Islet precursor cell (in vitro differentiated cells): ENCODE measurements around the gene DOCK9.

Source experiments
- DNase-seq: peaks from one replicate; pipeline ENCODE4 v3.0.0-alpha.2; 2018

DOCK9 gene

GRCh38 chr13:98791611-98792010, 186.3 kb downstream of the DOCK9 start:
- peak; percentile 21 for DNase-seq

- peak; percentile 45 for DNase-seq
These were observed 189.9 kb downstream of the DOCK9 start for GRCh38 chr13:98787996-98788395.

DNA sequence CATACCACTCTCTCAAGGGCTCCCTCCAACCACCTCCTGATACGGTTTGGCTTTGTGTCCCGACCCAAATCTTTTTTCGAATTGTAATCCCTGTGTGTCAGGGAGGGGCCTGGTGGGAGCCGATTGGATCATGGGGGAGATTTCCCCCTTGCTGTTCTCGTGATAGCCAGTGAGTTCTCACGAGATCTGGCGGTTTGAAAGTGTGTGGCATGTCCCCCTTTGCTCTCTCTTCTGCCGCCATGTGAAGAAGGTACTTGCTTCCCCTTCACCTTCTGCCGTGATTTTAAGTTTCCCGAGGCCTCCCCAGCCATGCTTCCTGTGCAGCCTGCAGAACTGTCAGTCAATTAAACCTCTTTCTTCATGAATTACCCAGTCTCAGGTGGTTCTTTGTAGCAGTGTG, 190.7 kb downstream of the DOCK9 start:
- peak; percentile 44 for DNase-seq

DNA sequence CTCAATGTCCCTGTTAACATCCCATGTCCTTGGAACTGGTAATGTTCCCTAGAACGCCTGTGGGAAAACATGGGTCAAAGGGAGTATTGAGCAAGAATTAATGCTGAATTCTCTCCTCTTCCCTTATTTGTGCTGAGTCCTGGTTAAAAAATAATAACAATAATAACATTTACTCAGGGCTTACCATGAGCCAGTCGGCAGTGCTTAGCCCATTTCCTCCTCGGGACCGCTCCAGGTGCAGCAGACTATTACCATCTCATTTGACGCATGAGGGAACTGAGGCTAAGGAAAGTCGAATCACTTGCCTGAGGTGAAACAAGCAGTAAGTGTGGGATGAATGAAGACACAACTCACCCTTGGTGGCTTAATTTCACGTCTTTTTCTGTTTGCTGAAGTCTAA, 191.8 kb downstream of the DOCK9 start:
- peak; percentile 32 for DNase-seq

DNA sequence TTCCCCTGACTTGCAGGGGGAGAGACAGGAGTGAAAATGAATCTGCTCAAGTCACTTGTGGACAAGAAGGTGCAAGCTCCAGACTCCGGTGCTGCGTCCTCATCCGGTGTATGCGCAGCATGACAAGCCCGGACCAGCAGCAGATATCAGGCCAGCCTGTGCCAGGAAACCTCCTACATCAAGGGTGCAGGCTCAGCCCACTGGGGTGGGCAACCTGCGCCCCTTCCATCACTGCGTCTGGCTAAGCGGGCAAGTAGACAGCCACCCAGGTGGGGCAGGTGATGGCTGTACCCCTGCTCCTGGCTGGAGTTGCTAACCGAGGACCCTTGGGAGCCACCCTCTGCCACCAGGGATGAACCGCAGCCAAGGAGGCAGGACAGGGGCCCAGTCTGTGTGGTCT, 192.5 kb downstream of the DOCK9 start:
- peak; percentile 44 for DNase-seq

DNA sequence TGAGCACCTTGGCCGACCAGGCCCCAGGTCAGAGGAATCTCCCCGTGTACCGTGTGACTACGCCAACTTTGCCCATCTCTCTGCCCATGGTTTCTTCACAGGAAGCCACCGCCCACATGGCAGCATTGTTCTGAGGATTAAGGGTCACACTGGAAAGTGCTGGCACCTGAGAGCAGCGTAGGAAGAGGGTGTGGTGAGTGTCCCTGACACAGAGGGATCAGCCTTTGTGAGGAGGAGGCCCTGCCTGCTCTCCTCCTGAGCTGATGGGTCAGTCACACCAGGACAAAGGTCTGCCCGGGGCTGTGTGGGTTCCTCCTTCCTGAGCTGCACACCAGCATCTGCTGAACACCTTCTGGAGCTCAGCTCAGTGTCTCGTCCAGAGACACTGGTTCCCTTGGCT, 193.2 kb downstream of the DOCK9 start:
- peak; percentile 51 for DNase-seq

DNA sequence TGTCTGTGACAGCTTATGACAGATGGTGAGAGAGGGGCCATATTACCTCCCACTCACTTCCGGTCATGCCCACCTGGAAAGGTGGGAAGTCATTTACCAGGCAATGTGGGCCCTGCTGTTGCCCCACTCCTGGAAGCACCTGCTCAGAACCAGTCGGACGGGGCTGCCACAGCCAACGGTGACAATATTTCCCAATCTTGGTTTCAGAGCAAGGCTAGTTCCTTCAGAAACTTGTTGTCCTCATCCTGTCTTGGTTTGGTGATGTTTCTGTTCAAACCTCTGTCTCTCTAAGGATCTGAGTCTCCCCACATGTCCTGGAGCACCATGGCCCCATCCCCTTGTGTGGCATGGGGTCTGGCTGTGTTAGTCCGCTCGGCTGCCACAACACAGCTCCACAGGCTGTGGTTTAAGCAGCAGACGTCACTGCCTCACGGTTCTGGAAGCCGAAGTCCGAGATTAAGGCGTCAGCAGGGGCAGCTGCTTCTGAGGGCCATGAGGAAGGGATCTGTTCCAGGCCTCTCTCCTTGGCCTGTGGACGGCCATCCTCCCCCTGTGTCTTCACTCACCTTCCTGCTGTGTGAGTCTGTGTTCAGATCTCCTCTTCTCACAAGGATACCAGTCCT, 193.9 kb downstream of the DOCK9 start:
- peak; percentile 42 for DNase-seq

GRCh38 chr13:98782654-98783053, 195.2 kb downstream of the DOCK9 start:
- DNase-seq, result peak; percentile 24

GRCh38 chr13:98781905-98782304, 196.0 kb downstream of the DOCK9 start:
- peak; percentile 29 for DNase-seq

GRCh38 chr13:98781470-98781869, 196.4 kb downstream of the DOCK9 start:
- DNase-seq, result peak; percentile 48

DNA sequence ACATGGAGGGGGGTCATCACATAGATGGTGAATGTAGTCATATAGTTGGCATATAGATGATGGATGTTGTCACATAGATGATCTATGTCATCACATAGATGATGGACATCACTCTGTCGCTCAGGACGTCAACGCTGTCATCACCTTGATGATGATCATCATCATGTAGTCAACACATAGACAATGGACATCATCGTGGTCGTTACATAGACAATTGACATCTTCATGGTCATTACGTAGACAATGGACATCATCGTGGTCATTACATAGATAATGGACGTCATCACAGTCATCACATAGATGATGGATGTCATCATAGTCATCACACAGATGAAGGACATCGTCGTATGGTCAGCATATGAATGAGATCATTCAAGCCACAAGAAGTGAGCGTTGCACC, 196.8 kb downstream of the DOCK9 start:
- no peak for DNase-seq

DNA sequence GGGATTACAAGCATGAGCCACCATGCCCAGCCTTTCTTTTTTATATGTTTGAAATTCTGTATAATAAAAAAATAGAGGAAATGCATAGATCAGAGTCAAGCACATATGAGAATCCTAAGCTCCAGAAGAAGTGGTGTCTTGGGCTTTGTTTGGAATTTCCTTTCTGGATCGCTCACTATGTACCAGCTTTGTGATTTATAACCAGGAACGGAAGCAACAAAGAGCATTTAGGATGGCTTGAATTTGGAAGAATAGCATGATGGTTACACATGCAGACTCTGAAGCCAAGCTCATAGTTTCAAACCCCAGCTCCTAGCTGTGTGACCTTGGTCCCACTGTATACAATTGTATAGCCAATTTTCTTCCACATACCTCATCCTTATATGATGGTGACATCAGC, 197.4 kb downstream of the DOCK9 start:
- DNase-seq, result no peak

GRCh38 chr13:98779695-98780094, 198.2 kb downstream of the DOCK9 start:
- DNase-seq, result no peak

GRCh38 chr13:98778749-98779148, 199.1 kb downstream of the DOCK9 start:
- no peak for DNase-seq

GRCh38 chr13:98776644-98777043, 201.2 kb downstream of the DOCK9 start:
- no peak for DNase-seq

- DNase-seq, result peak; percentile 88
These were observed 201.8 kb downstream of the DOCK9 start for GRCh38 chr13:98775844-98776598.

GRCh38 chr13:98775386-98775785, 202.5 kb downstream of the DOCK9 start:
- DNase-seq, result no peak

GRCh38 chr13:98774776-98775175, 203.1 kb downstream of the DOCK9 start:
- DNase-seq, result no peak

DNA sequence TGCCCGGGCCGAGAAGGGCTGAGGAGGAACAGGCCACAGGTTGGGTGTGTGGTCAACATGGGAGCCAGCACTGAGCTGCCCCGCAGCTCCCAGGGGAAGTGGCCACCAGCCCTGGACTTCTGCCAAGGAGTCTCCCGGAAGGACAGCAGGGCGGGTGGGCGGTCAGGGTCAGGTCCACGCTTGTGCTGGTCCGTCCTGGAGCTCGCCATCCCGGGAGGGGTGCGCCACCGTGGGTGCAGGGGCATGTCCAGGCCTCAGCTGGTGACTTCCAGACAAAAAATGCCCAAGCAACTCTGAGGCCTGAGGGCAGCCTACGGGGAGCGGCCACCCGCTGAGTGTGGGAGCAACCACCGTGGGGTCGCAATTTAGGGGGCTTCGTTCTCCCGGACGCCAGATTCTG, 203.9 kb downstream of the DOCK9 start:
- DNase-seq, result no peak

DNA sequence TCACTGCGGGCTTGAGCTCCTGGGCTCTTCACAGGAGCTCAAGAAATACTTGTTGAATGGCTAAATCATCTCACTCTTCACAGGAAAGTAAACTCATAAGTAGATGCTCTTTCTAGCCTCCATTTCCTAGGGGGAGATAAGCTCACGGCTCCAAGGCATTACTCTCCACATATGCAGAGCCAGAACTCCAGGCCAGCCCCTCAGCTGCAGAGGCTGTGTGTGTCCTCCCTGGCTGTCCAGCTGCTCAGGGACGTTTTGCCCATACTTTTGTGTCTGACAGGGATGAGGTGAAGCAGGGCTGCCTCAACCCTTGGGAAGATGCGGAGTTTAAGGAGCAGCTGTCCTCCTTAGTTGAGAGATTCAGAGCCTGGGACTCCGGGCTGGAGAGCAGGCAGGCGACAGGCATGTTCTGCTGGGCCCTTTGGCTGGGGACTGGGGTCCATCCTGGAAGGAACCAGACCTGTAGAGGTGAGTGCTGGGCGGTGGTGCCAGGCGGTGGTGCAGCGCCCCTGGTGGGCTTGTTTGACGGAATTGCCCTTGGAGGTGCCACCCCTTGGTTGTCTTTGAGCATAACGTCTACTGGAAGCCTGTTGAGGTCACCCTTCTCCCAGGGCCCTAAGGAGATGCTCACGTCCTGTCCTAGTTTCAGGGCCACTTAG, 204.9 kb downstream of the DOCK9 start:
- no peak for DNase-seq

GRCh38 chr13:98771838-98772611, 205.8 kb downstream of the DOCK9 start:
- no peak for DNase-seq

DNA sequence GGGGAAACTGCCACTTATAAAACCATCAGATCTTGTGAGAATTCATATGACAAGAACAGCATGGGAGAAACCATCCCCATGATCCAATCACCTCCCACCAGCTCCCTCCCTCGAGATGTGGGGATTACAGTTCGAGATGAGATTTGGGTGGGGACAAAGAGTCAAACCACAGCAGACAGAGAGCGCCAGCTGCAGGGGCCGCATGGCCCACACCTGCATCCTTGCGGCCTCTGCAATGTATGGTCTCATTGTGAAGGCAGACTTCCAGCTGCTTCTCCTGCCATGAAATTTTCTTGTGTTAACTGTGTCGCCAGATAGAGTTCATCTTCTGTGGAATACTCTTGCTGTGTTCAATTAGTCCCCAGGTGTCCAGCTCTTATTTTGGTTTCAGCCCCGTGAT, 208.1 kb downstream of the DOCK9 start:
- DNase-seq, result no peak

DNA sequence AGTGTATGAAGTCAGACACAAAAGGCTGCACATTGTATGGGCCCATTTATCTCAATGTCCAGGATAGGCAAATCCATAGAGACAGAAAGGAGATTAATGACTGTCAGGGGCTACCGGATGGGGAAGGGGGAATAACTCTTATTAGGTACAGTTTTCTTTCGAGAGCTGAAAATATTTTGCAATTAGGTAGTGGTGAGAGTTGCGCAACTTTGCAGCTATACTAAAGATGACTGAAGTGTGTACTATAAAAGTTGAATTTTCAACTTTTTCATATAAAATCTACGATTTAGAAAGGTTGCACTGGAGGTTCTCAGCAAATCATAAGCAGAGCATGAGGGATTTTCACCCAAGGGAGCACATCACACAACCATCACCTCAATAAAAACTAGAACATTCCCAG, 209.3 kb downstream of the DOCK9 start:
- DNase-seq, result no peak
